ENCODE results near the gene TEX54.

TEX54 gene

GRCh38 chr11:62857541-62857982 lies 24.9 kb upstream of the TEX54 start:
- Histone ChIP-seq H3K36me3 (ENCODE audit: insufficient read depth, low read length) (peaks cover 49% of the 10 kb centered on the region), H3K4me3 (peak overlapping the region; percentile 94), H3K27ac (peak overlapping the region; percentile 94), H3K9me3 (ENCODE audit: low read depth, low read length) (no peaks in the 10 kb centered on the region), H3K9ac (ENCODE audit: insufficient read length) (peak overlapping the region; percentile 99)
- no peak for TF ChIP-seq POLR2AphosphoS5 (IDR thresholded peaks at IDR 0.05; ENCODE audit: borderline replicate concordance, low read depth, low read length)
- TF ChIP-seq EZH2 (IDR thresholded peaks at IDR 0.05) = no peak
- no peak for TF ChIP-seq FOXP2 (optimal IDR thresholded peaks at IDR 0.05; ENCODE audit: control extremely low read depth, extremely low read length, insufficient read depth)
- no peak for DNase-seq (ENCODE audit: low read depth, low spot score)

- peaks cover 58% of the 10 kb centered on the region for H3K36me3 ChIP-seq (ENCODE audit: insufficient read depth, low read length)
- H3K27ac ChIP-seq = peak overlapping the region; percentile 94
- H3K9me3 ChIP-seq (ENCODE audit: low read depth, low read length) = no peaks in the 10 kb centered on the region
- peak overlapping the region; percentile 99 for H3K9ac ChIP-seq (ENCODE audit: insufficient read length)
- TF ChIP-seq EZH2 (IDR thresholded peaks at IDR 0.05) (no peak), FOXP2 (optimal IDR thresholded peaks at IDR 0.05; ENCODE audit: control extremely low read depth, extremely low read length, insufficient read depth) (no peak), POLR2AphosphoS5 (IDR thresholded peaks at IDR 0.05; ENCODE audit: borderline replicate concordance, low read depth, low read length) (no peak)
- H3K4me3 ChIP-seq = peak overlapping the region; percentile 94
- no peak for DNase-seq (ENCODE audit: low read depth, low spot score)
These were observed 23.8 kb upstream of the TEX54 start for GRCh38 chr11:62856333-62856895.

GRCh38 chr11:62855571-62856332 lies 23.1 kb upstream of the TEX54 start:
- peak overlapping the region; percentile 99 for H3K9ac ChIP-seq (ENCODE audit: insufficient read length)
- peak overlapping the region; percentile 94 for H3K4me3 ChIP-seq
- no peaks in the 10 kb centered on the region for H3K9me3 ChIP-seq (ENCODE audit: low read depth, low read length)
- peak; percentile 94 for DNase-seq (ENCODE audit: low read depth, low spot score)
- peak overlapping the region; percentile 97 for H3K27ac ChIP-seq
- TF ChIP-seq EZH2 (IDR thresholded peaks at IDR 0.05) (no peak), FOXP2 (optimal IDR thresholded peaks at IDR 0.05; ENCODE audit: control extremely low read depth, extremely low read length, insufficient read depth) (no peak), POLR2AphosphoS5 (IDR thresholded peaks at IDR 0.05; ENCODE audit: borderline replicate concordance, low read depth, low read length) (peak; percentile 100)
- H3K36me3 ChIP-seq (ENCODE audit: insufficient read depth, low read length) = peaks cover 55% of the 10 kb centered on the region

- peaks cover 55% of the 10 kb centered on the region for H3K36me3 ChIP-seq (ENCODE audit: insufficient read depth, low read length)
- peak overlapping the region; percentile 94 for H3K4me3 ChIP-seq
- no peak for DNase-seq (ENCODE audit: low read depth, low spot score)
- peak overlapping the region; percentile 99 for H3K9ac ChIP-seq (ENCODE audit: insufficient read length)
- TF ChIP-seq EZH2 (IDR thresholded peaks at IDR 0.05) = no peak
- no peak; the same call in 1 of the 2 replicates for TF ChIP-seq POLR2AphosphoS5 (IDR thresholded peaks at IDR 0.05; ENCODE audit: borderline replicate concordance, low read depth, low read length)
- no peak for TF ChIP-seq FOXP2 (optimal IDR thresholded peaks at IDR 0.05; ENCODE audit: control extremely low read depth, extremely low read length, insufficient read depth)
- no peaks in the 10 kb centered on the region for H3K9me3 ChIP-seq (ENCODE audit: low read depth, low read length)
- H3K27ac ChIP-seq = peak overlapping the region; percentile 97
These were observed 22.4 kb upstream of the TEX54 start for GRCh38 chr11:62854825-62855570.

GRCh38 chr11:62854013-62854824 lies 21.6 kb upstream of the TEX54 start:
- TF ChIP-seq POLR2AphosphoS5 (IDR thresholded peaks at IDR 0.05; ENCODE audit: borderline replicate concordance, low read depth, low read length) (peak; percentile 2; the same call in 1 of the 2 replicates), EZH2 (IDR thresholded peaks at IDR 0.05) (no peak)
- Histone ChIP-seq H3K9me3 (ENCODE audit: low read depth, low read length) (no peaks in the 10 kb centered on the region), H3K36me3 (ENCODE audit: insufficient read depth, low read length) (peaks cover 49% of the 10 kb centered on the region), H3K4me3 (peak overlapping the region; percentile 94), H3K27ac (peak overlapping the region; percentile 97), H3K9ac (ENCODE audit: insufficient read length) (peak overlapping the region; percentile 99)
- DNase-seq (ENCODE audit: low read depth, low spot score) = no peak

- Histone ChIP-seq H3K36me3 (ENCODE audit: insufficient read depth, low read length) (peaks cover 49% of the 10 kb centered on the region), H3K4me3 (peak overlapping the region; percentile 94), H3K9ac (ENCODE audit: insufficient read length) (peak overlapping the region; percentile 99), H3K27ac (peak overlapping the region; percentile 97), H3K9me3 (ENCODE audit: low read depth, low read length) (no peaks in the 10 kb centered on the region)
- DNase-seq (ENCODE audit: low read depth, low spot score) = no peak
- TF ChIP-seq POLR2AphosphoS5 (IDR thresholded peaks at IDR 0.05; ENCODE audit: borderline replicate concordance, low read depth, low read length) = no peak; the same call in none of the 2 replicates
- no peak for TF ChIP-seq FOXP2 (optimal IDR thresholded peaks at IDR 0.05; ENCODE audit: control extremely low read depth, extremely low read length, insufficient read depth)
- no peak for TF ChIP-seq EZH2 (IDR thresholded peaks at IDR 0.05)
These were observed 20.8 kb upstream of the TEX54 start for GRCh38 chr11:62853279-62853965.

GRCh38 chr11:62852523-62853188 lies 20.0 kb upstream of the TEX54 start:
- peak overlapping the region; percentile 99 for H3K9ac ChIP-seq (ENCODE audit: insufficient read length)
- no peak for TF ChIP-seq EZH2 (IDR thresholded peaks at IDR 0.05)
- no peak for TF ChIP-seq FOXP2 (optimal IDR thresholded peaks at IDR 0.05; ENCODE audit: control extremely low read depth, extremely low read length, insufficient read depth)
- TF ChIP-seq POLR2AphosphoS5 (IDR thresholded peaks at IDR 0.05; ENCODE audit: borderline replicate concordance, low read depth, low read length) = no peak
- H3K9me3 ChIP-seq (ENCODE audit: low read depth, low read length) = no peaks in the 10 kb centered on the region
- H3K27ac ChIP-seq = peak overlapping the region; percentile 97
- no peak for DNase-seq (ENCODE audit: low read depth, low spot score)
- peak overlapping the region; percentile 94 for H3K4me3 ChIP-seq
- H3K36me3 ChIP-seq (ENCODE audit: insufficient read depth, low read length) = peaks cover 47% of the 10 kb centered on the region
